Measurements from ENCODE around the gene SMOC2.

- no peak for TF ChIP-seq POLR2AphosphoS5 (IDR thresholded peaks at IDR 0.05; ENCODE audit: low read depth, low read length)
- no peak for TF ChIP-seq GABPA (IDR thresholded peaks at IDR 0.05; ENCODE audit: low read depth)
- no peak for TF ChIP-seq YY1 (IDR thresholded peaks at IDR 0.05; ENCODE audit: low read depth)
- TF ChIP-seq USF2 (IDR thresholded peaks at IDR 0.05; ENCODE audit: borderline replicate concordance, low read depth, low read length): no peak
These were observed 237.1 kb downstream of the SMOC2 start for GRCh38 chr6:168678077-168678476.
